Upper lobe of right lung (tissue), 1 donor: ENCODE data around the gene EFS. TPM values are rescaled to one million over a fixed set of nuclear protein-coding genes. Genes with fewer than 3 reads are reported as not detected.

Experiments used
- ATAC-seq: fragments of 200-7000 bp; cut with Tn5 transposase; one replicate; pipeline ENCODE4 v1.9.1; 2020; ENCODE audit warnings: mild to moderate bottlenecking, moderate library complexity
- DNase-seq: peaks from one replicate; pipeline ENCODE4 v3.0.0-alpha.2; 2020
- H3K27ac ChIP-seq: fragments of 200-600 bp; one replicate; pipeline ENCODE4 v1.8.0; 2022
- H3K27me3 ChIP-seq: fragments of 200-600 bp; one replicate; pipeline ENCODE4 v1.8.0; 2022; ENCODE audit warnings: mild to moderate bottlenecking
- H3K36me3 ChIP-seq: fragments of 200-600 bp; one replicate; pipeline ENCODE4 v1.8.0; 2022
- H3K4me1 ChIP-seq: fragments of 200-600 bp; one replicate; pipeline ENCODE4 v1.8.0; 2022
- H3K4me3 ChIP-seq: fragments of 200-600 bp; one replicate; pipeline ENCODE4 v1.8.0; 2022; ENCODE audit warnings: mild to moderate bottlenecking
- H3K9me3 ChIP-seq: fragments of 200-600 bp; one replicate; pipeline ENCODE4 v1.8.0; 2022
- CTCF ChIP-seq: fragments of 200-600 bp; IDR thresholded peaks from one replicate; pipeline ENCODE4 v1.8.0; 2022; ENCODE audit warnings: antibody characterized with exemption
- intact Hi-C: fragments of 100-400 bp; cut with DNase I; formaldehyde crosslinking; loops from one replicate; pipeline ENCODE4 v1.11.0; 2022
- total RNA-seq: library from RNA; stranded (reverse); fragmentation: NEBNext Ultra II Directional; extraction: Animal tissue kit (Norgen Biotek cat#: 25700); gene quantifications from one replicate; pipeline ENCODE4 v1.2.1, GENCODE V29; 2021
- donor health status: DM: no; HTN: yes; CAD: no; lungs with severe emphysema.

The EFS gene
- total RNA-seq, 1 donor from 2014 or later: 10.4 TPM

GRCh38 chr14:23361320-23361719, 3.7 kb downstream of the EFS start:
- H3K4me3 ChIP-seq: no peak overlapping the region
- no peaks in the 10 kb centered on the region for H3K36me3 ChIP-seq
- no peaks in the 10 kb centered on the region for H3K9me3 ChIP-seq
- no peak overlapping the region for H3K27ac ChIP-seq
- DNase-seq: no peak
- no peak for ATAC-seq
- peaks cover 9% of the 10 kb centered on the region for H3K27me3 ChIP-seq
- peaks cover 16% of the 10 kb centered on the region for H3K4me1 ChIP-seq
- intact Hi-C loops: no loop called here
- TF ChIP-seq CTCF: no peak

GRCh38 chr14:23360496-23360895, 4.5 kb downstream of the EFS start:
- no peak overlapping the region for H3K4me3 ChIP-seq
- H3K9me3 ChIP-seq: no peaks in the 10 kb centered on the region
- intact Hi-C loops: no loop called here
- no peaks in the 10 kb centered on the region for H3K36me3 ChIP-seq
- peaks cover 14% of the 10 kb centered on the region for H3K4me1 ChIP-seq
- peaks cover 4% of the 10 kb centered on the region for H3K27me3 ChIP-seq
- ATAC-seq: no peak
- no peak for TF ChIP-seq CTCF
- no peak overlapping the region for H3K27ac ChIP-seq
- DNase-seq: no peak

- Histone ChIP-seq H3K9me3 (no peaks in the 10 kb centered on the region), H3K4me1 (peaks cover 12% of the 10 kb centered on the region), H3K27me3 (no peaks in the 10 kb centered on the region), H3K36me3 (no peaks in the 10 kb centered on the region), H3K27ac (no peak overlapping the region), H3K4me3 (no peak overlapping the region)
- intact Hi-C loops: no loop called here
- ATAC-seq (no peak), DNase-seq (no peak)
- TF ChIP-seq CTCF: no peak
These were observed 5.1 kb downstream of the EFS start for GRCh38 chr14:23359722-23360447.

- H3K27me3 ChIP-seq: no peaks in the 10 kb centered on the region
- H3K36me3 ChIP-seq: no peaks in the 10 kb centered on the region
- no peak overlapping the region for H3K27ac ChIP-seq
- no peak overlapping the region for H3K4me3 ChIP-seq
- no peak for ATAC-seq
- H3K4me1 ChIP-seq: peaks cover 12% of the 10 kb centered on the region
- intact Hi-C loops: no loop called here
- TF ChIP-seq CTCF: no peak
- H3K9me3 ChIP-seq: no peaks in the 10 kb centered on the region
- no peak for DNase-seq
These were observed 5.8 kb downstream of the EFS start for GRCh38 chr14:23359167-23359626.

GRCh38 chr14:23358553-23359166, 6.3 kb downstream of the EFS start:
- Histone ChIP-seq H3K27me3 (no peaks in the 10 kb centered on the region), H3K27ac (no peak overlapping the region), H3K4me1 (peaks cover 6% of the 10 kb centered on the region), H3K9me3 (no peaks in the 10 kb centered on the region), H3K36me3 (no peaks in the 10 kb centered on the region), H3K4me3 (no peak overlapping the region)
- intact Hi-C loops: no loop called here
- ATAC-seq: no peak
- no peak for DNase-seq
- no peak for TF ChIP-seq CTCF
